Activated effector memory CD4-positive, alpha-beta T cell treated with Interleukin-2 at 50 U/mL for 16 hours (primary cell): Measurements from ENCODE around the gene DCAF10.
"Not testable (repeated sequence)": the region's sequence is repeated elsewhere in the genome, so short reads cannot be mapped to it uniquely, and the experiment has no call there.

ENCODE experiments used
- DNase-seq: peaks from one replicate; pipeline ENCODE4 v3.0.0-alpha.2; 2020

The DCAF10 gene, protein sequence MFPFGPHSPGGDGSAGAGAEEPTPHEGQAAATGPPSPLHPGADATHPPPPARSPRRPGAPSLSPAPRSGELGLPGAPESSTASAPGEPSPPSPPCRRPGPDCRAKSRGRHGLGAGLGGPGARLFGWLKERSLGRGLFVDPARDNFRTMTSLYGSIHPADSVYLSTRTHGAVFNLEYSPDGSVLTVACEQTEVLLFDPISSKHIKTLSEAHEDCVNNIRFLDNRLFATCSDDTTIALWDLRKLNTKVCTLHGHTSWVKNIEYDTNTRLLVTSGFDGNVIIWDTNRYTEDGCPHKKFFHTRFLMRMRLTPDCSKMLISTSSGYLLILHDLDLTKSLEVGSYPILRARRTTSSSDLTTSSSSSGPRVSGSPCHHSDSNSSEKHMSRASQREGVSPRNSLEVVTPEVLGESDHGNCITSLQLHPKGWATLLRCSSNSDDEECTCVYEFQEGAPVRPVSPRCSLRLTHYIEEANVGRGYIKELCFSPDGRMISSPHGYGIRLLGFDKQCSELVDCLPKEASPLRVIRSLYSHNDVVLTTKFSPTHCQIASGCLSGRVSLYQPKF

DNA sequence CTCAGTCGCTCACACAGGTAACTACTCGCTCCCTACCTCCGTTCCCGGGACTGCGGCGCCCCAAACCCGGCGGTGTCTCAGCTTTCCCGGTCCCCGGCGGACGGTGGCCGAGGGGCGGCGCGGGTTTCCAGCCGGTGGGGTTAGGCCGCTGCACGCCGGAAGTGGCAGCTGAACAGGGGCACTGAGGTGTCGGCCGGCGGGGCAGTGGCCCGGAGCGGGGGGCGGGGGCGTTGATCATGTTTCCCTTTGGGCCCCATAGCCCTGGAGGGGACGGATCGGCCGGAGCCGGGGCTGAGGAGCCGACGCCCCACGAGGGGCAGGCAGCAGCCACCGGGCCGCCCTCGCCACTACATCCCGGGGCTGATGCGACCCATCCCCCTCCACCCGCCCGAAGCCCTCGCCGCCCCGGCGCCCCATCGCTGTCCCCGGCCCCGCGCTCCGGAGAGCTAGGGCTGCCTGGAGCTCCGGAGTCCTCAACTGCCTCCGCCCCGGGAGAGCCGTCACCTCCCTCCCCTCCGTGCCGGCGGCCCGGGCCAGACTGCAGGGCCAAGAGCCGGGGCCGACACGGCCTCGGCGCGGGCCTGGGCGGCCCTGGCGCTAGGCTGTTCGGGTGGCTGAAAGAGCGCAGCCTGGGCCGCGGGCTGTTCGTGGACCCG lies at the start of gene DCAF10:
TSS of gene DCAF10 (plus strand) at position 167 of the 656 bp plus-strand sequence. CDS start at position 237, 70 bp downstream.
- peak; percentile 85 for DNase-seq

DNA sequence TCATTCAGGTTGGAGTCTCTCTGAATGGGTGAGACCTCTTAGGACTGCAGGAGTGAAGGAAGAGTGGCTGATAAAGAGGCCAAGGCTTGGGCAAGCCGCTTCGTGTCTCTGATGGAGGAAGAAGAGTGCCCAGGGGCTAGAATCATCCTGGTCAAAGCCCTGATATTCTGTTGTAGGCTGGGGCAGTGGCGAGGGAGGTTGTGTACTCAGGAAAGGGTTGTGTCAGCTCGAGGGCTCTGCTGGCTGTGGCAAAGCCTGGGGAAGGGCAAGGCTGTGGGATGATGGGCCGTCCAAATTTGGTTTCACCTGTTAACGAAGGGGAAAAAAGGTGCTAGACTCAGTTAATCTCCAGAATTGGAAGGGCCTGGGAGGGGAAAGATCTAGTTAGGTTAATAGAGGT lies 49.4 kb upstream of the DCAF10 start:
- no peak for DNase-seq

DNA sequence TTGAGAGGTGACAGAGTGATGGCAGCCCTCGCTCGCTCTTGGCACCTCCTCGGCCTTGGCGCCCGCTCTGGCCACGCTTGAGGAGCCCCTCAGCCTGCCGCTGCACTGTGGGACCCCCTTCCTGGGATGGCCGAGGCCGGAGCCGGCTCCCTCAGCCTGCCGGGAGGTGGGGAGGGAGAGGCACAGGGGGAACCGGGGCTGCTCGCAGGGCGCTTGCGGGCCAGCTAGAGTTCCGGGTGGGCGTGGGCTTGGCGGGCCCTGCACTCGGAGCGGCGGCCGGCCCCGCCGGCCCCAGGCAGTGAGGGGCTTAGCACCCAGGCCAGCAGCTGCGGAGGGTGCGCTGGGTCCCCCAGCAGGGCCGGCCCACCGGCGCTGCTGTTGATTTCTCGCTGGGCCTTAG lies 48.9 kb upstream of the DCAF10 start:
- DNase-seq, result not testable (repeated sequence)

DNA sequence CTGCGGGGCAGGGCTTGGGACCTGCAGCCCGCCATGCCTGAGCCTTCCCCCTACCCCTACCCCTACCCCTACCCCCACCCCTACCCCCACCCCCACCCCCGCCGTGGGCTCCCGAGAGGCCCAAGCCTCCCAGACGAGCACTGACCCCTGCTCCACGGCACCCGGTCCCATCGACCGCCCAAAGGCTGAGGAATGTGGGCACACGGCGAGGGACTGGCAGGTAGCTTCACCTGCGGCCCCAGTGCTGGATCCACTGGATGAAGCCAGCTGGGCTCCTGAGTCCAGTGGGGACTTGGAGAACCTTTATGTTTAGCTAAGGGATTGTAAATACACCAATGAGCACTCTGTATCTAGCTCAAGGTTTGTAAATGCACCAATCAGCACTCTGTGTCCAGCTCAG lies 48.5 kb upstream of the DCAF10 start:
- not testable (repeated sequence) for DNase-seq

DNA sequence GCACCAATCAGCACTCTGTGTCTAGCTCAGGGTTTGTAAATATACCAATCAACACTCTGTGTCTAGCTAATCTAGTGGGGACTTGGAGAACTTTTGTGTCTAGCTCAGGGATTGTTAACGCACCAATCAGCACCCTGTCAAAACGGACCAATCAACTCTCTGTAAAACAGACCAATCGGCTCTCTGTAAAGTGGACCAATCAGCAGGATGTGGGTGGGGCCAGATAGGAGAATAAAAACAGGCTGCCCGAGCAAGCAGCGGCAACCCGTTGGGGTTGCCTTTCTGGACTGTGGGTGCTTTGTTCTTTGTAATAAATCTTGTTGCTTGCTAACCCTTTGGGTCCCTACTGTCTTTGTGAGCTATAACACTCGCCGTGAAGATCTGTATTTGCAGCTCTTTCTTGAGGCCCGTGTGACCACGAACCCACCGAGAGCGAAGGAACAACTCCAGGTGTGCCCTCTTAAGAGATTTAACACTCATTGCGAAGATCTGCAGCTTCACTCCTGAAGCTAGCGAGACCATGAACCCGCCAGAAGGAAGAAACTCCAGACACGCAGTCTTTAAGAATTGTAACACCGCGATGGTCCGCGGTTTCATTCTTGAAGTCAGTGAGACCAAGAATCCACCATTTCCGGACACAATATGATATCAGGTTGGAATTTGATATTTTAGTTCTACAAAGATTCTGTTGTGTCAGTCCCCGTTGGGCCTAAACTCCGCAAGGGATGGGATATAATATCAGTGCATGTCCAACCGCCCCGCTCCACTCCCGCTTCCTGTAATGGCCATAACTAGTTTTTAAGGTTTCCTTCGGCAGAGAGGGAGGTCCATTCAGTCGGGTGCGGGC lies 47.7 kb upstream of the DCAF10 start:
- no peak for DNase-seq

DNA sequence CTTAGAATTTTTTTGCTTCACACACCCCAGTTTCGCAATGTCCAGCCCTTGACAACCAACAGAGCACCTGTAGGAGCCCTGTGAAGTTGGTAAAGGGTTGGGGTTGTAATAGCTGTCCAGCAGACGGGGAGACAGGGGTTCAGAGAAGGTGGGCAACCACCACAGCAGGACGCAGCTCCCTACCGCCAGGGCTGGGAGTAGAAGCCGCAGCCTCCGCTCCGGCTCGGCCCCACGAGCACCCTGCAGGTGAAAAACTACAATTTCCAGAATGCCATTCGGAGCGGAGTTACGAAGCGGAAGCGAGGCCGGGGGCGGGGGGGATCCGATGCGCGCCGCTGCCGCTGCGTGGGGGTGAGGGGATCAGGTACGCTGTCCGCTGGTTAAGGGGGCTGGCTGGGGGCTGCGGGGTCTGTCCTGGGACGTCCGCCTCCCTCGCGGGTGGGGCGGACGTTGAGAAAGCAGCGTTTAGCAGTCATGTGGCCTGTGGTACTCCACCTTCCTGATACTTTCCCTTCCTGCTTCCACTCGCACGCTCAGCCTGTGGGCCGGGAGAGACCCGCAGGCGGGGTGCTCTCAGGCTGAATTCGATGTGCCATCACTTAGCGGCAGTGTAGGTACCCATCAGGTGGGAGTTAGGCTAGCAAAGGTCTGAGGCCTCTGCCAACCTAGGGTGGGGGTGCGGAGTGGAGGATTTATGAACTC lies 47.0 kb upstream of the DCAF10 start, which contains the start of gene TRMT10B:
TSS of gene TRMT10B (plus strand) at position 317 of the 702 bp plus-strand sequence. CDS start 8,127 bp downstream, outside the sequence.
- DNase-seq, result peak; percentile 52

DNA sequence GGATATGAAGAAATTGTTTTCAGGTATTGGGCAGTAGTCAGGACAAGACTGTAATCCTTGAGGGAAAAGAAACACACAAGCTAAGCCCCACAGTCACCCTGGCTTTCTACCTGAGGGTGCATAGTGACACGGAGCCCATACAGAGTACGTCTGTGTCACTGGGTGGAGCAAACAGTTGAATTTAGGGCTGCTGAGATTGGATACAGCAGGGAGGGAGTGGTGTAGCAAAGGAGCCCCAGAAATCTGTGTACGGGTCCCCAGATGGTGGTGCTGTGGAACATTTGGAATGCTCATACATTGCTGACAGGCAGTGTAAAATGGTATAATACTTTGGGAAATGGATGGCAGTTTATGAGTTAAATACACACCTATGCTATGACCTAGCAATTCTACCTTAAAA lies 41.9 kb upstream of the DCAF10 start:
- no peak for DNase-seq

DNA sequence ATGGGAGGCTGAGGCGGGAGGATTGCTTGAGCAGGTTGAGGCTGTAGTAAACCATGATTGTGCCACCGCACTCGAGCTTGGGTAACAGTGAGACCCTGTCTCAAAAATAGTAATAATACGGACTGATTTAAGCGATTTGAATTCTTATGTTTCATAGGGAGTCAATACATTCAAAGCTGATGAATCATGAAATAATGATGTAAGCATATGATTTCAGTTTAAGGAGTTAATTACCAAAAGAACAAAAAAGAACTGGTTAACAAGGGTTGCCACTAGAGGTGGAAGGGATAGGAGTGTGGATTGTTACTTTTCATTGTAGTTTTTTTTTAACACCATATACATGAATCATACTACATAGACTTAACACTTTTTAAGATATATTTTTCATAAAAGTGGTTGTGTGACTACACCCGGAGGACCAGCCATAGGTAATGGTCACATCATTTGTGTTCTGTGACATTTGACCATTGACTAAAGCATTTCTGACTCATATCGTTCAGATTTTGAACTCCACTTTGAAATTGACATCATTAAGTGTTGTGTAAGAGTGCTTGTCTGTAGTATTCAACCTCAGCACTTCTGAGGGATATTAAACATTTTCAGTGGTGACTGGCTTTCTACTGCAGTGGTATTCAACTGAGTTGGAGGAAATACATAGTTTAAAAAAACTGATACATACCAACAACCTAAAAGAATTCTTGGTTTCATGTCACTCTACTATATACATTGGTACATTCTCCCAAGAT lies 40.0 kb upstream of the DCAF10 start:
- no peak for DNase-seq

DNA sequence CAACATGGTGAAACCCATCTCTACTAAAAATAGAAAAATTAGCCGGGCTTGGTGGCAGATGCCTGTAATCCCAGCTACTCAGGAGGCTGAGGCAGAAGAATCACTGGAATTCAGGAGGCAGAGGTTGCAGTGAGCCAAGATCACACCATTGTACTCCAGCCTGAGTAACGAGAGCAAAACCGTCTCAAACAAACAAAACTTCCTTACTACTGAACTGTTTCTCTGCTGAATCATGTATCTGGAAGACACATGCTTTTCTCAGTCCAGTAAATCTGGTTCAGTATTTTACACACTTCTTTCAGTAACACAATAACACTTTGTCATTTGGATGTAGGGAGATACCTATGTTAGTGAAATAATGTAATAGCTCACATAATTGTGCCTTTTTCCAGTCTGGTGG lies 39.1 kb upstream of the DCAF10 start:
- DNase-seq, result no peak

DNA sequence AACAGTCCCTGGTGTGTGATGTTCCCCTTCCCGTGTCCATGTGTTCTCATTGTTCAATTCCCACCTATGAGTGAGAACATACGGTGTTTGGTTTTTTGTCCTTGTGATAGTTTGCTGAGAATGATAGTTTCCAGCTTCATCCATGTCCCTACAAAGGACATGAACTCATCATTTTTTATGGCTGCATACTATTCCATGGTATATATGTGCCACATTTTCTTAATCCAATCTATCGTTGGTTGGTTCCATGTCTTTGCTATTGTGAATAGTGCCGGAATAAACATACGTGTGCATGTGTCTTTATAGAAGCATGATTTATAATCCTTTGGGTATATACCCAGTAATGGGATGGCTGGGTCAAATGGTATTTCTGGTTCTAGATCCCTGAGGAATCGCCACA lies 35.3 kb upstream of the DCAF10 start:
- DNase-seq, result not testable (repeated sequence)

DNA sequence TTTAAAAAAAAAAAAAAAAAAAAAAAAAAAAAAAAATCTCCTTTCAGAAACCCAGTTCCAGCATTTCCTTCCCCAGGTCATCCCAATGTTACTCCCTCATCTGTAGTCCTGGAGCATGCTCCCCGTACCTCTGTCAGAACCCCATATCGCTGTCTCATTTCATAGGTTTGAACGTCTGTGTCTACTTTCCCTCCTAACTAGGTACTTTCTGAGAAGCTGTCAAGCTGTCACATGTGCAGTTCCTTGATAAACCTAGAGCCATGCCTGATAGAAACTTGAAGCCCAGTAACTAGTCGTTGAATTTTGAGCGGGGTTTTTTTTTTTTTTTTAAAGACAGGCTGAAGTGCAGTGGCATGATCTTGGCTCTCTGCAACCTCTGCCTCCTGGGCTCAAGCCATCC lies 31.3 kb upstream of the DCAF10 start:
- no peak for DNase-seq

DNA sequence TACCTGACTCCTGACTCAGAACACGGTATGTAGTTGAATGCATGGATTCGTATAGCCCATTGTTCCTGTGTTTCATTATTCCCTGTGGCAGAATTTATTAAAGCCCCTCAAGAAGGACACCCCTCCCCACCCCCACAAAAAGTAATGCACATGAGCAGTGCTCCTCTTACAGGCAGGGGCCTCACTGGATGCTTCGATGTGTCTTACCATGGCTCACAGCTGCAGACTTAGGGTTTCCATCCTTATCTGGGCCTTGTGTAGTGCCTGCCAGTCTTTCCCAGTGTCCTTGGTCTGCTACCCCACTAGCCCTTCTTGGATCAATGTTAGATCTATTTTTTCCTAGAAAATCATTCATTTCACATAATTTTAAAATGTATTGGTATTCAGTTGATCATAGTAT lies 30.6 kb upstream of the DCAF10 start:
- no peak for DNase-seq

DNA sequence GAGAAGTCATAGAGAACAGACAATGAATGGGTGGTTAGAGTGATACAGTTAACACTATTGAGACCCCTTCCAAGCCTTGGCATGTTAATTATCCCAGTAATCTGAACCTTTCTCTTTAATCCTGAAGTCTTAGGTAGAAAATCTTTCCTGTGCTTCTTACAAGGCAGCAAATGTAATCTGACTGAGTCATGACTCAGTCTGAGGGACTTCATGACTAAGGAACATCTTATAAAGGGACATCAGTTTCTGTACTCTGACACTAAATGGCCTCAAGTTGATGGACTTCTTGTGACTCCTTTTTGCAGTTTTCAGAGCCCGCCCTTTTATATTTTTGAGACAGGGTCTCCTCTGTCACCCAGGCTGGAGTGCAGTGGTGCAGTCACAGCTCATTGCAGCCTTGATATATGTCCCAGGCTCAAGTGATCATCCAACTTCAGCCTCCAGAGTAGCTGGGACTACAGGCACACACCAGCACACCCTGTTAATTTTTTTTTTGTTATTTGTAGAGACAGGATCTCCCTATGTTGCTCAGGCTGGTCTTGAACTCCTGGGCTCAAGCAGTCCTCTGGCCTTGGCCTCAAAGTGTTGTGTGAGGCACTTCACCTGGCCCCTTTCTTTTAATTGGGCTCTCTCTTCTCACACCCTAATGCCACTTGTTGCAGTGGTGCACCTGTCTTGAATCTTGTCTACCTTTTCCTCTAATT lies 25.2 kb upstream of the DCAF10 start:
- no peak for DNase-seq

DNA sequence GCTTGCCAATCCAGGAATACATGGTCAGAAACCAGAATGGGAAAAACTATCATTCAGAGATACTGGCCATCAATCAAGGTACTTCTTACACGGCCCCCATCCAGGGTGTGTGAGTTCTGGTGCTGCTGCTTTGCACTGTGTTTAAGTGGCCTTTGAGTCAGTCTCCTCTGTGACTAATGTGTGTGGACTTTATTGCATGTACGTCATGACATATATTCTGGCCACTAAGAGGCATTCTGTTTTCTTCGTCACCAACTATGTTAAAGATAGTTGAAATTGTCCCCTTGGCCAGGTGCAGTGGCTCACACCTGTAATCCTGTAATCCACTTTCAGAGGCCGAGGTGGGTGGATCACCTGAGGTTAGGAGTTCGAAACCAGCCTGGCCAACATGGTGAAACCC lies 24.3 kb upstream of the DCAF10 start:
- DNase-seq, result no peak

DNA sequence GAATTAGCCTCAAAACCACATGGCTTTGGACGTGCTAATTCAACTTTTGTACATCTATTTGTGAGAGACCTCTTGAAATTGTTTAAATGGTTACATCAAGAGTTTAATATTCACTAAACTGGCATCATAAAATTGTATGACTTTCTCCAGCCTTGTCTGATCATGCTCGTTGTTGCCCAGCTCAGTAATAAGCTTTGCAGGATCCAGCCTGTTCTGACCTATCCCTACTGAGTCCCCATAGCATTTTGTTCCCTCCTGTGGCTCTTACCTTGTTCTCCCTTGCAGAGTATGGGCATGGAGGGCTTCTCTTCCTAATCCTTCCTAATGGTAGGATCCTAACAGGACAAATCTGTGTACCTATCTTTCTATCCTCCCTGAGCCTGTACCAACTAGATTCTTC lies 22.1 kb upstream of the DCAF10 start:
- DNase-seq, result no peak

DNA sequence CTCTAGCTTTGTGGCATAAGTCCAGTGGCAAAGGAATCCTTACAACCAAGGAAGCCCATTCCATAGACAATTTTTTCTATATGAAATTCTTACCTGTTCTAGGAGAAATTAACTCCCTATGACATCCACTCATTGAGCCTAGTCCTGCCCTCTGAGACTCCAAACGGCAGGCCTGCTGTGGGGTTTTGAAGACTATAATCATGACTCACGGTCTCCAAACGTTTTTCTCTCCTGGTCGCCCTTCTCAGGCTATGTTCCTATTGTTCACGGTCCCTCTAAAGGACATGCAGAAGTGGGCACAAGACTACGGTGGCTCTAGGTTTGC lies 16.3 kb upstream of the DCAF10 start:
- no peak for DNase-seq

DNA sequence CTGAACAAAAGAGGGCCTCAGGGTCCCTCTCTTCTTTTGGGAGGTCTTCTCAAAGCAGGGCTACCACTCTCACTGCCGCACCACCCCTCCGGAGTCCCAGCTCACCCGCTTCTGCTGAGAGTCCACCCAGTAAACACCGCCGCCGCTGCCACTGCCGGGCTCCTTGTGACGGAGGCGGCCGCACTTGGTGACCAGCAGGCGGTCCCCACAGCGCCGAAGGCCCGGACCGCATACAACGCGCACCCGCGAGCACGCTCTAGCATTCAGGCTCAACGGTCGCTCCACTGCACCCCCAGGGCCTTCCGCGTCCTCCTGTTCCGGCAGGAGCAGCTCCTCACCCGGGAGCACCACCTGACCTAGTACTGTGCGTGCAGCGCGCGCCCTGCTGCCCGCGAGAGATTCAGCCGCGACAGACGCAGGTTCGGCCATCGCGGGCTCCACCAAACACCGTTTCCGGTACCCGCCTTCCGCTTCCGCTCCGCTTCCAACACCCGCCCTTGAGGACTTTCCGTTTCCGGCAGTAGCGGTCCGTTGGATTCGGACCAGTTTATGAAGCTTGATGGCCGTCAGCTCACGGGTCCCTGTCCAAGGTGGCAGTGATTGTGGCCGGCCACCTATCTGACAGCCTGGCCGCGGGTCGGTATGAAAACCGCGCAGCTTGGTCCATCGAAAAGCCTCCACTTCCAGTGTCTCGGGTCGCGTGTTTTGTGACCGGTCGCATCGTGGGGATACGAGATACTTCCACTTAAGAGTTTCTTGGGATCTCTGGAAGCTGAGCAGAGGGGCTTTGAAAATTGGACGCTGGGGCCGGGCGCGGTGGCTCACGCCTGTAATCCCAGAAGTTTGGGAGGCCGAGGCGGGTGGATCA lies 15.7 kb upstream of the DCAF10 start, which contains the start of gene EXOSC3:
TSS of gene EXOSC3 (minus strand) at position 449 of the 868 bp plus-strand sequence. CDS start at position 429, 20 bp downstream.
- peak; percentile 82 for DNase-seq

DNA sequence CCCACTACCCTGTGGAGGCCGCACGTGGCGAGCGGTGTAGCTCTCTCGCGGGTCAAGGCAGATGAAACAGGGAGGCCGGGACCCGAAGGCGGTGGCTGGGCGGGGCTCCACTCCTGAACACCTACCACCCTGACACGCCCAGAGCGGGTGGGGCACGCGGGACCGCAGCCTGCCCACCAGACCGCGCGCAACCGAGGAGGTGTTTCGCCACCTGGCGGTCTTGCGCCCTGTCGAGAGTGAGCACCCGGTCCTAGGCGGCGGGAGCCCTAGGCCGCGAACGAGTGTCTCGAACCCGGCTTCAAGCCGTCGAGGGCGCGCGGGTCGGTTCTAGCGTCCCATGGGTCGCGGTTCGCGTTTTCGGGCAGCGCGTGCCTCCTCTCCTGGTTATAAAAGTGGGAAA lies 13.5 kb upstream of the DCAF10 start:
- DNase-seq, result no peak

DNA sequence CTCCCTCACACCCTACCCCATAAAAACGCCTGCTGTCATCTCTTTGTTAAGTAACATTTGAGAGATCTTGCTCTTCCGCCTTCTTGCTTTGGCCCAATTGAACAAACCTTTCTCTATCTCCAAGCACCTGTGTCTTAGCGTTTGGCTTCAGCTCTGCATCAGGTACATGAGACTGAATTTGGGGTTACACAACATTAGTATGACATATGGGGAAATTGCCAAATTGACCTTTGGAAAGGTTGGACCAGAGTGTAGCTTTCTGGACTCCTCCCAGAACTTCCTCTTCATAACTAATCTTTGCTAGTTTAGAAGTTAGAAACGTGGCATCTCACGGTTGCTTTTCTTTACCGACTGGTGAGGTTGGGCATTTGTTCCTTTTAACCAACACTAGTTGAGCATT lies 12.3 kb upstream of the DCAF10 start:
- DNase-seq, result no peak

DNA sequence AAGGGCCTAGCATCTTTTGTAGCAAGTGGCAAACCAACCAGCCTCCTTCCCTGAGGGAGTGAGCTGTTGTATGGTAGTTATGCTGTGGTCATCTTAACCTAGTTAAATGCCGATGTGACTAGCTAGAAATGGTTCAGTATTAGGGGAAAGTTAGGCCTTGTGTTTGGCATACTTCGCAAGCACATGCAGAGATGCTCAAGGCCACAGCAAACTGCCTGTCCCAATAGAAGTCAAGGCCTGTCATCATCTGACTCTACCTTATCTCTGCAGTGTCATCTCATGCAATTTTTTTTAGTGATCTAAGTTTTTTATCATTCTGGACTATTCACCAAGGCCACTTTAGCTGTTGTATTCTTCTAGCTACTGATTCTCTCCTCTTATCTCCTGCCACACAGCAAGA lies 10.5 kb upstream of the DCAF10 start:
- no peak for DNase-seq
